ENCODE data around the gene ZFYVE28. TPM values are rescaled to one million over a fixed set of nuclear protein-coding genes. Genes with fewer than 3 reads are reported as not detected.
"Not testable (repeated sequence)": the region's sequence is repeated elsewhere in the genome, so short reads cannot be mapped to it uniquely, and the experiment has no call there.

Gene ZFYVE28
- polyA plus RNA-seq, 6 donors from 2014 or later, result 0.71 to 2.9 (median 1.4) TPM

DNA sequence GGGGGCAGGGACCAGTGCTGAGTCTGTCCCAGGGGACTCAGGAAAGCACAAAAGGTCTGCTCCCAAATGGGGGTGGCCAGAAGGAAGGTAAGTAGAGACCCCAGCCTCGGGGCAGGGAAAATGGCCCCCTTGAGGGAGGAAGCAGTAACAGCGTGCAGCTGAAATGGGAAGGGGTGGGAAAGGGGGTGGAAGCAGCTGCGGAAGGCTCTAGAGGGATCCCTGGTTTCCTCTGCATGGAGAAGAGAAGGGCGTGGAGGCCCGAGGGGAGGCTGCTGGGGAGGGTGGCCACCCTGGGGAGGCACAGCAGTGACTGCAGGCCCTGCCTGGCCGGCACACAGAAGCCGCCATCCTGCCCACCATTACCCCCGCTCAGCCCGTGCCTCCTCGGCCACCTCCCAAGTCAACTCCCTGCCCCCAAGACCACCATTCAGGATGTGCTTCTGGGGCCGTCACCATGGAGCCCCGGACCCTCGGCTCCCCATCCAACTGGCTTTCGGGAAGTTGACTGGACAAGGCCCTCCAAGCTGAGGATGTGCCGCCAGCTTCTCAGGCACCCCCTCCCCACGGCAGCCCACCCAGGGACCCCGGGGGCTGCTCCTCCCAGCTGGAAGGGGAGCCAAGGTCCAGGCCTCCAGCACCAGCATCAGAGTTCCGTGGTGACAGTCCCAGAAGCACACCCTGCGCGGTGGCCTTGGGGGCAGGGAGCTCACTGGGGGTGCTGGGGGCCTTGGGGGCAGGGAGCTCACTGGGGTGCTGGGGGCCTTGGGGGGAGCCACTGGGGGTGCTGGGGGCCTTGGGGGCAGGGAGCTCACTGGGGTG, 23.9 kb upstream of the ZFYVE28 start:
- peak in 1 of 2 donors; percentile 5 for ATAC-seq (ENCODE audit: low read depth in 2 of 2)
- Mint-ChIP-seq H3K9me3 (no peaks in the 10 kb centered on the region), H3K27me3 (no peaks in the 10 kb centered on the region), H3K36me3 (no peaks in the 10 kb centered on the region), H3K4me1 (peaks cover 2 to 8% (median 4%) of the 10 kb centered on the region in 3 donors), H3K4me3 (no peak overlapping the region), H3K27ac (peak overlapping the region in 1 of 6 donors; percentile 71)
- no peak for DNase-seq

DNA sequence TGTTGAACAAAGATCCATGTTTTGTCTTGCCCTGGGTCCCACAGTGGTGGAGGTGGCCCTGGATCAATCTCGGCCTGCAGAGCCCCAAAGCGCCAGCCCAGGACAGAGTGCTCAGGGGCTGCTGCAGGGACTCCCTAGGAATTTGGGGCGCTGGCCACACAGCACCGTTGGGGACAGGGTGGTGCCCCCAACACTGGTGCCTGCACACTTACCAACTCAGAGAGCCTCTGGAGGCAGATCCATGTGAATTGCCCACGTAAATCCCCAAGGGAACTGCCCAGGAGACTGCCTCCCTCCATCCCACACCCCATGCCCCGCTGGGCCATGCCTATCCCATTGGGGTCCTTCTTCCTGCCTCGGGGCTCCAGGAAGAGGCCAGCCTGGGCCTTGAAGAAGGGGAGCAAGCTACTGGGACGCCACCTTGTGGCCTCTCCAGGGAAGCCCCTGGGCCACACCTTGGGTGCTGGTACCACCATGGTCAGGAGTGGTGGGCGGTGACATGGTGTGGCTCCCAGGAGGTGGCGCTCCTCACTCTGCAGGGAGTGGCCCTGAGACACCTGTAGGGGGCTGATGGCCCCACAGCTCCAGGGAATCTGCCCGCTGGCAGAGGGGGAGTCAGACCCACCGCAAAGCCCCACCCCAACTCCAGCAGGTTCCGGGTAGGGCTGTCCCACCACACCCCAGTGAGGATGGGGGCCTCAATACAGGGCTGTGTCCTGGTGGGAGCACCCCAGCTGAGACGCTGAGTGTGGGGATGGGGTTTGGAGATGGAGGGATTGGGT, 23.1 kb upstream of the ZFYVE28 start:
- H3K27me3 Mint-ChIP-seq, result no peaks in the 10 kb centered on the region
- DNase-seq, result peak; percentile 61
- H3K36me3 Mint-ChIP-seq, result no peaks in the 10 kb centered on the region
- H3K9me3 Mint-ChIP-seq, result no peaks in the 10 kb centered on the region
- peak overlapping the region in 2 of 6 donors; percentile 47 to 71 for H3K27ac Mint-ChIP-seq
- peaks cover 2 to 8% (median 4%) of the 10 kb centered on the region in 3 donors for H3K4me1 Mint-ChIP-seq
- H3K4me3 Mint-ChIP-seq, result peak overlapping the region in 1 of 8 donors; percentile 83
- peak; percentile 97 for ATAC-seq (ENCODE audit: low read depth in 2 of 2)

DNA sequence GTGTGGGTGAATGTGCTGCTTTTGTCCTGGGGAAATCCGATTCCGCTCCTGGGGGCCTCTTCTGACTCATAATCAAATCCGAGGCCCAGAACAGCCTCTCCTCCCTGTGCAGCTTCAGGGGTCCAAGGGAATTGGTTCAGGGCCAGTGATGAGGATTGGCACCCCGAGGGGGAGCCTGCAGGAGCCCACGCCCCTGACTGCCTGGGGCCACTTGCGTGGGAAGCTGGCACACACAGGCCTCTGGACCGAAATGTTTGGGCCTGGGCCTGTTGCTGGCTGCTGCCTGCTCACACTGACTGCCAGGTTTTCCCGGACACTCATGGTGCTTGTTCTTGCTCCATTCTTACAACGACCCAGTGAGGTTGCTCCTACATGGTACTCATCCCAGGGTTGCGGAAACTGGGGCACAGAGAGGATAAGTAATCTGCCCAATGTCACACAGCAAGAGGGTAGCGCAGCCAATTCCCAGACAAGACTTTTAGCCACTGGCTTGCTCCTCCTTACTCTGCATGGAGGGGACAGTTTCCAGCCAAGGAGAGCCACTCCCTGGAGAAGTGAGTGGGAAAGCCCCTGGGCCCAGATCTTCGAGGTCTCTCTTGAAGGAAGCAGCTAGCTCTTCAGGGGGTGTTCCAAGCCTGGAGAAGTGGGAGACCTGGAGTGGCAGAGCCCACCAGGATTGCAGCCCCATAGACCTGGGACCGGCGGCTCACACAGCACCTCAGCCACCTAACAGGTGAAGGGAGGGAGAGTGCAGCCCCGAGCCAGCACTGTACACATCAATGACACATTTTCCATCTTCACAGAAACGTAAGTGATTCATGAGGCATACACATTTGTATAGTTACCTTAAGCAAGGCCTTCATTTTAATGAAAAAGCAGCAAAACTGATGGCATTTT, 20.6 kb upstream of the ZFYVE28 start:
- Mint-ChIP-seq H3K4me1 (peaks cover 2 to 8% (median 4%) of the 10 kb centered on the region in 3 donors), H3K4me3 (peak overlapping the region in 1 of 8 donors; percentile 33), H3K9me3 (no peaks in the 10 kb centered on the region), H3K36me3 (no peaks in the 10 kb centered on the region), H3K27ac (no peak overlapping the region), H3K27me3 (peaks cover 0 to under 1% (median 0%) of the 10 kb centered on the region in 3 donors)
- DNase-seq (no peak), ATAC-seq (ENCODE audit: low read depth in 2 of 2) (no peak)

DNA sequence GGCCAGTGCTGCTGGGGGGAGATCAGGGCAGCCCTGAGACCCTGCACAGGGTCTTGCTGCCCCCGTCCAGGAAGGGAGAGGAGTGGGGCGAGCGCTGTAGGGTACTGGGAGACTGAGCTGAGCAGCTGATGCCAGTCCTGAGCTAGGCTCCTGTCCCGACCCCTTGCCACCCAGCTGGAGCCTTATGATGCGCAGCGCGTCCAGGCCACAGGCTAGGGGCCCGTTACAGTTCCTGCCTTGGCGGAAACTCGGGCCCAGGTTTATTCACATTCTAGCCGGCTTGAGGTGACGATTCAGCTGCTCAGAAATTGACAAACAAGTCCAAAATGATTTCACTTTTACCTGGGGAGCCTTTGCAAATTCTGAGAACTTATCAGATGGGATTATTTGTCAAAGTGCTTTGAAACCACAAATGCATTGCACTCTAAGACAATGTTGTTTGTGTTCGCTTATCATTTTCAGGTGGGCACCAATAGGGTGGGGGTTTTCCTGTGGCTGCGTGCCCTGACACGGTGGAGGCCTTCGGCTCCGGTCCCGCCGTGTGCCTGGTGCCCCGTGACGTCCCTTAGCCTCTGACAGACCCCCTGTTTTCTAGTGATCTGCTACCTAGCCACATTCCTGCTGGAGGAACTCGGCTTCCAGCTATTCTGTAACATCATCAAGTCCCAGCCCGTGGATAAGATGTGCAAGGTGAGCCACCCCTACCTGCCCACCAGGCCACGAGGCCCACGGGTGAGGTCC, 19.2 kb upstream of the ZFYVE28 start:
- Mint-ChIP-seq H3K27ac (no peak overlapping the region), H3K36me3 (no peaks in the 10 kb centered on the region), H3K9me3 (no peaks in the 10 kb centered on the region), H3K27me3 (peaks cover 0 to 6% (median 0%) of the 10 kb centered on the region in 3 donors), H3K4me3 (no peak overlapping the region), H3K4me1 (peaks cover 2 to 8% (median 4%) of the 10 kb centered on the region in 3 donors)
- no peak for ATAC-seq (ENCODE audit: low read depth in 2 of 2)
- no peak for DNase-seq

DNA sequence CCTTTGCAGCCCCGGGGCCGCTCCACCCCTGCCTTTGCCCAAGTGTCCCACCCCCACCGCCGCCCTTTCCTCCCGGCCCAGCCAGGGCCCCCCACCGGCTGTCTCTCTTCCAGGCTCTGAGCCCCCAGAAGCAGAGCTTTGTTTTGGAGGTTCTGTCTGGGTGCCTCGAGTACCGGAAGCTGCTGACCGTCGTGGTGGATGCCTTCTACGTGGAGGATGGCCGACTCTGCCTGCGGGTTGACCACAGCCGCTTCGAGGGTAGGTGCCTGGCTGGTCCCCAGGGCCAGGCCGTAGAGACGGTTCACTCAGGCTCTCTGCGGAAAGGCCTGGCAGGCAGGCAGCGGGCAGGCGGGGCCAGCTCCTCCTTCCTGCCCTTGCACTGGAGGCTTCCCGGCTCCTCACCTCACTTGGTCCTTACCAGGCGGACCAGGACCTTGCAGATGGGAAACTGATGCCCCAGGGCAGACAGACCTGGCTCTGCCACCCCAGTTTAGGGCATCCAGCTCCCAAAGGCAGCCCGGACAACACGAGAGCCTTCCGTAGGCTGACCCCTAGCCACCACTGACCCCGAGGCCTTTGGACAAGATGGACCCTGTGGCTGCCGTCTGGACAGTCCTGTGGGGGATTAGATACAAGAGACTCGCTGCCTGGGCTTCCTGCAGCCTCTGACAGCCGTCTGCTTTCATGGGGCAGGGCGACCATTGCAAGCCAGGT, 18.5 kb upstream of the ZFYVE28 start:
- H3K27ac Mint-ChIP-seq, result no peak overlapping the region
- DNase-seq (no peak), ATAC-seq (ENCODE audit: low read depth in 2 of 2) (no peak)
- no peak overlapping the region for H3K4me3 Mint-ChIP-seq
- no peaks in the 10 kb centered on the region for H3K9me3 Mint-ChIP-seq
- no peaks in the 10 kb centered on the region for H3K36me3 Mint-ChIP-seq
- H3K4me1 Mint-ChIP-seq, result peaks cover 2 to 6% (median 4%) of the 10 kb centered on the region in 3 donors
- peaks cover 0 to 6% (median 0%) of the 10 kb centered on the region in 3 donors for H3K27me3 Mint-ChIP-seq

DNA sequence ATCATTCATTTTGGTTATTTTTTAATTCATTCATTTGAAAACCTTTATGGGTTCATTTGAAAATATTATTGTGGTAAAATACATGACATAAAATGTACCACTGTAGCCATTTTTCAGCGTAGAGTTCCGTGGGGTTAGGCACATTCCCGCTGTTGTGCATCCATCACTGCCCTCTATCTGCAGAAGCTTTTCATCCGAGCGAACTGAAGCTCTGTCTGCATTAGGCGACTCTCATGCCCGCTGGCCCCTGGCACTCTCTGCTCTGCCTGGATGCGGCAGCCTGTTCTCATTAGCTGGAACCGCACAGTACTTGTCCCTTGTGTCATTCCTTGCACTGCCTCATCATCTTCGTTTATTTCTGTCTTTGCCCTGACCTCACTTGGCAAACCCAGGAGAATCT, 17.9 kb upstream of the ZFYVE28 start:
- Mint-ChIP-seq H3K4me3 (no peak overlapping the region), H3K27ac (no peak overlapping the region), H3K36me3 (no peaks in the 10 kb centered on the region), H3K27me3 (peaks cover 0 to 6% (median 0%) of the 10 kb centered on the region in 3 donors), H3K4me1 (peaks cover 0 to under 1% (median 0%) of the 10 kb centered on the region in 3 donors), H3K9me3 (no peaks in the 10 kb centered on the region)
- DNase-seq, result no peak
- ATAC-seq (ENCODE audit: low read depth in 2 of 2), result no peak

DNA sequence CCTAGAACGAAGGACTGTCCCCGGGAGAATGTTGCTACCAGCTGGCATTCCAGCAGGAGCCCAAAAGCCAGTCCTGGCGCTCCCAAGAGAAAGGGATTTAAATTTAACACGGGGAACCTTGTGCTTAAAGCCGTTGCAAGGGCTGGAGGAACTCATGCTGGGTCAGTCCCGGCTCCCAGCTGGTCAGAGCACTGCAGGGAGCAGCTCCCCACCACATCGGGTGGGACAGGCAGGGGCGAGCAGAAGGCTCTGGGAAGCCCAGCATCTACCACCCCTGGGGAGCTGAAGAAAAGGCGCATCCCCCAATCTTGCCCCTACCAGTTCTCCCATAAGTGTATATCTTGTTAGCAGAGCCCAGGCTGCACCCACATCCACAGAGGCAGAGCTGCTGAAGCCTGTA, 16.0 kb upstream of the ZFYVE28 start:
- H3K36me3 Mint-ChIP-seq, result no peaks in the 10 kb centered on the region
- ATAC-seq (ENCODE audit: low read depth in 2 of 2), result no peak
- DNase-seq, result no peak
- H3K27me3 Mint-ChIP-seq, result peaks cover 0 to 6% (median 0%) of the 10 kb centered on the region in 3 donors
- H3K4me3 Mint-ChIP-seq, result no peak overlapping the region
- H3K27ac Mint-ChIP-seq, result no peak overlapping the region
- H3K9me3 Mint-ChIP-seq, result no peaks in the 10 kb centered on the region
- H3K4me1 Mint-ChIP-seq, result no peaks in the 10 kb centered on the region

DNA sequence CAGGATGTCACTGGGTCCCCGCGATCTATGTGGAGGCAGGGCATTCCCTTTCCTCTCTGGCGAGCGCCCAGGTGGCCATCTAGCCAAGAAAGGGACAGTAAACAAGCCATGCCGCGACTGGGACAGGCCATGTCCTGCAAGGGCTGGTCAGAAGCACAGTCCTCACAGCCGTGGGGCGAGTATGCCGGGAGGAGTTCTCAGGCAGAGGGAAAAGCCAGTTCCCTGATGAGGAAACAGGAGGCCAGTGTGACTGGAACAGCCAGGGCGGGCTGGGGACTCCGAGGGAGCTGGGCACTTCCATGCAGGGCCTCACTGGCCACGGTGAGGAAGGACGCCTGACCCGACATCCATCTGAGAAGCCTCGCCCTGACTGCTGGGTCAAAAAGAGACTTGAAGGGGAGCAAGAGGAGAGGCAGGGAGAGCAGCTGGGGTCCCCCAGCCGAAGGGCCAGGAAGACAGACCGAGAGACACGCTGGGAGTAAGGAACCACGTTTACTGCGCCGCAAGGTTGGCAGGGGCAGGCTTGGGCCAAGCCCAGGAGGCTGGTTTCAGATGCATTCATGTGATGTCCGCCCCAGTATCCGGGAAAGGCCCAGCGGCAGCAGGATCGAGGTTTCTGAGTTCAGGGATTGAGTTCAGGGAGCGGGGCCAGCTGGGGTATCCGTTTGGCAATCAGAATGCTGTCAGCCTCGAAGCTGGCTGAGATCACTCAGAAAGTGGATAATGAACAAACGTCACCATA, 15.3 kb upstream of the ZFYVE28 start:
- Mint-ChIP-seq H3K9me3 (no peaks in the 10 kb centered on the region), H3K4me3 (no peak overlapping the region), H3K27ac (no peak overlapping the region), H3K36me3 (no peaks in the 10 kb centered on the region), H3K4me1 (no peaks in the 10 kb centered on the region), H3K27me3 (peaks cover 0 to 12% (median 5%) of the 10 kb centered on the region in 3 donors)
- DNase-seq, result no peak
- no peak for ATAC-seq (ENCODE audit: low read depth in 2 of 2)

DNA sequence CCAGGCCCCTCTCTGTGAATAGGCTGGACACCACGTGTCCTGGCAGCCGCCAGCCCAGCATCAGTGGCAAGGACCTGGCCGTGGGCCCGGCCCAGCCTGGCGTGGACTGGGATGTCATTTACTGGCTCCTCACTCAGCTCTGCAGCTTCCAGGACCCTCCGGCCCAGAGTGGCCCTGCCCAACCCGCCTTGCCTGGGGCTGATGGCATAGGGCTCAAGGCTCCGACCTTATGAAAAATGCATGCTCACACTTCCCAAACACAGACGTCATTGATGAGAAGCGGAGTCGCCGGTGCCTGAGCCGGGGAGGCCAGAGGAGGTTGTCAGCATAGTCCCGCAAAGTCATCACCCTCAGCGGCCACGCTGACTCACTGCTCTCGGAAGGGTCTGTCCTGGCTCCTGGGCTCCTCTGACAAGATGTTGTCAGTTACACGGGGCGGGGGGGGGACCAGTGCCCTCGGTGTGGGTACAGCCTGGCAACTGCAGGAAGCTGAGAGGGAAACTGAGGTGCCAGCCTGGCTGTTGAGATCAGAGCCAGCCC, 14.6 kb upstream of the ZFYVE28 start:
- ATAC-seq (ENCODE audit: low read depth in 2 of 2) (no peak), DNase-seq (no peak)
- Mint-ChIP-seq H3K4me3 (no peak overlapping the region), H3K27me3 (peaks cover 0 to 19% (median 13%) of the 10 kb centered on the region in 3 donors), H3K9me3 (no peaks in the 10 kb centered on the region), H3K4me1 (no peaks in the 10 kb centered on the region), H3K27ac (no peak overlapping the region), H3K36me3 (no peaks in the 10 kb centered on the region)

DNA sequence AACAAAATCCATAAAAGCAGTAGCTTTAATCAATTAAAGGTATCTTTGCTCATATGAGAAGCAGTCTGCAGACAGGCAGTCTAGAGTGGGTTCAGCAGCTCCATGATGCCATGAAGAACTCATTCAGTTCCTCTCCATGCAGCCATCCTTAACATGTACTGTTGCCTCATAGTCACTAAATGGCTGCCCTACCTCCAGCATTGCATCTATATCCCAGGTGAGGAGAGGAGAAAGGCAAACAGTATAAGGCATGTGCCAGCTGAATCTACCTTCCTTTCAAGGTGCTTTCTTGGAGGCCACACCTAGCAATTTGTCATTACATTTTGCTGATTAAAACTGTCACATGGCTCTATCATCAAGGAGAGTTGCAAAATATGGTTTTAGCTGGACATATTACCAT, 13.6 kb upstream of the ZFYVE28 start:
- DNase-seq, result no peak
- no peak for ATAC-seq (ENCODE audit: low read depth in 2 of 2)
- H3K27ac Mint-ChIP-seq, result no peak overlapping the region
- H3K4me3 Mint-ChIP-seq, result no peak overlapping the region
- no peaks in the 10 kb centered on the region for H3K36me3 Mint-ChIP-seq
- H3K4me1 Mint-ChIP-seq, result no peaks in the 10 kb centered on the region
- H3K27me3 Mint-ChIP-seq, result peaks cover 0 to 20% (median 16%) of the 10 kb centered on the region in 3 donors
- no peaks in the 10 kb centered on the region for H3K9me3 Mint-ChIP-seq

DNA sequence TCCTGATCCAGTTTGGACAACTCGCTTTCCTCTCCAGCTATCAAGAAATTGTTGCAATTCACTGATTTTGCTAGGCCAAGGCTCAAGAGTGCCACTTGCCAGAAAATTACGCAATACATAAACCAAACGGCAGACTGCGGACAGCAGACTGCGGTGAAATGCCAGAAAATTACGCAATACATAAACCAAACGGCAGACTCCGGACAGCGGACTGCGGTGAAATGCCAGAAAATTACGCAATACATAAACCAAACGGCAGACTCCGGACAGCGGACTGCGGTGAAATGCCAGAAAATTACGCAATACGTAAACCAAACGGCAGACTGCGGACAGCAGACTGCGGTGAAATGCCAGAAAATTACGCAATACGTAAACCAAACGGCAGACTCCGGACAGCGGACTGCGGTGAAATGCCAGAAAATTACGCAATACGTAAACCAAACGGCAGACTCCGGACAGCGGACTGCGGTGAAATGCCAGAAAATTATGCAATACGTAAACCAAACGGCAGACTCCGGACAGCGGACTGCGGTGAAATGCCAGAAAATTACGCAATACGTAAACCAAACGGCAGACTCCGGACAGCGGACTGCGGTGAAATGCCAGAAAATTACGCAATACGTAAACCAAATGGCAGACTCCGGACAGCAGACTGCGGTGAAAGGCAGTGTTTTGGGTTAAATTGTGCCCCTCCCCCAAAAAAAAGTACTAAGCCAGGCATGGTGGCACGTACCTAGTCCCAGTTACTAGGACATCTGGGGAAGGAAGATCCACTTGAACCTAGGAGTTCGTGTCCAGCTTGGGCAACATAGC, 11.7 kb upstream of the ZFYVE28 start:
- not testable (repeated sequence) for H3K4me3 Mint-ChIP-seq; ATAC-seq (ENCODE audit: low read depth in 2 of 2); H3K9me3 Mint-ChIP-seq; H3K4me1 Mint-ChIP-seq; H3K36me3 Mint-ChIP-seq; H3K27ac Mint-ChIP-seq; DNase-seq
- H3K27me3 Mint-ChIP-seq, result peaks cover under 1 to 21% (median 19%) of the 10 kb centered on the region in 3 donors

Data from naive B cell (primary cell).